ENCODE measurements around the gene PRND. TPM values are rescaled to one million over a fixed set of nuclear protein-coding genes. Genes with fewer than 3 reads are reported as not detected.
"Not testable (repeated sequence)": the region's sequence is repeated elsewhere in the genome, so short reads cannot be mapped to it uniquely, and the experiment has no call there.

The PRND gene
- total RNA-seq, 2 experiments from 2014 or later = not detected

DNA sequence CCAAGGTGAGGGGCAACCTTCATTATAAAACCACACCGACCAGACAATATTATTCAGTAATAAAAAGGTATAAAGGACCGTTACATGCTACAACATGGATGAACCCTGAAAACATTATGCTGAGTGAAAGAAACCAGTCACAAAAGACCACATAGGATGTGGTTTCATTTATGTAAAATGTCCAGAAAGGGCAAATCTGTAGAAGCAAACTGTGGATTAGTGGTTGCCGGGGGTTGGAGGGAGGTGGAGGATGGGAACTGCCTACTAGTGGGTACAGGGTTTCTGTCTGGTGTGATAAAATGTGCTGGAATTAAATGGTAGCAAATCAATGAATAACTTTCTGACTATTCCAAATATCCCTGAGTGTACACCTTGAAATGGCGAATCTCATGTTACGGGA is 10.2 kb upstream of the PRND start:
- peaks cover 7% of the 10 kb centered on the region for H3K4me1 Mint-ChIP-seq
- H3K9me3 Mint-ChIP-seq = no peaks in the 10 kb centered on the region
- H3K27ac Mint-ChIP-seq = no peak overlapping the region
- peak; percentile 19 for DNase-seq
- ChIA-PET CTCF (interaction anchor here (0.6 kb wide), 1 partner anchor 54 kb away, joined by 4 read pairs; no protein-coding TSS in a partner anchor), POLR2A (no interaction called here)
- H3K36me3 Mint-ChIP-seq (ENCODE audit: low read depth) = no peaks in the 10 kb centered on the region
- no peak overlapping the region for H3K4me3 Mint-ChIP-seq
- peaks cover 2% of the 10 kb centered on the region for H3K27me3 Mint-ChIP-seq

DNA sequence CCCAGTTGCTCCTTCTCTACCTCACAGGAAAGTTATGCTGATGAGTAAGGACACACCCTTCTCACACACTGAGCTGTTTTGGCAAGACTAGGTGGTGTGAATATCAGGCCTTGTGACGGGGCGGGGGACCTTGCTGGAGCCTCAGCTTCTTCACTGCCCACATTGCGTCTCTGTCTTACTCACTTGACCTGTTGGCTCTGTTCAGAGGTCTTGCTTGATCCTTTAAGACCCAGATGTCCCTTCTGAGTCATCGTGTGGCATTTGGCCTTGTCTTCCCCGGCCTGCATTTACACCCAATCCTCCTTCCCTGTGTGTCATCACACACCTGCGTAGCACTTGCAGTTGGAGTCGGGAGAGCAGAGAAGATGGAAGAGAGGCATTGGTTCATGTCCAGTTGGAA is 8.3 kb upstream of the PRND start:
- Mint-ChIP-seq H3K27ac (no peak overlapping the region), H3K9me3 (no peaks in the 10 kb centered on the region), H3K36me3 (ENCODE audit: low read depth) (no peaks in the 10 kb centered on the region), H3K27me3 (peaks cover 4% of the 10 kb centered on the region), H3K4me1 (peaks cover 7% of the 10 kb centered on the region), H3K4me3 (no peak overlapping the region)
- ChIA-PET CTCF (interaction anchor here (1.9 kb wide), 1 partner anchor 9 kb away, joined by 7 read pairs; the partner anchor contains the start of gene PRND), POLR2A (no interaction called here)
- no peak for DNase-seq

DNA sequence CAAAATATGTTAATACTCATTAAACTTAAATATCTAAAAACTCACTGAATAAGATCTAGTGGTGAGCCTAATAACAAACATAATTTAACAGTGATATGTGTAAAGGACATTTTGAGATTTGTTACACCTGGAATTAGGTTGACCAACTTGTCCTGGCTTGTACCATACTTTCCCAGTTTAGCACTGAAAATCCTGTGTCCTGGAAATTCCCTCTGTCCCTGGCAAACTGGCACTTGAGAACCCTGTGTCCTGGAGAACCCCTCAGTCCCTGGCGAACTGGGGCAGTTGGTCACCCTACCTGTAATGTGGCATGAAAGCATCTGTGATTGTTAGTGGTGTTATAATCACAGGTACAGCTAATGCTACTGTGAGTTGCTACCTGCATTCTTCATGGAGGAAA is 6.9 kb upstream of the PRND start:
- Mint-ChIP-seq H3K9me3 (no peaks in the 10 kb centered on the region), H3K27me3 (peaks cover 4% of the 10 kb centered on the region), H3K27ac (no peak overlapping the region), H3K4me1 (peaks cover 7% of the 10 kb centered on the region), H3K4me3 (no peak overlapping the region), H3K36me3 (ENCODE audit: low read depth) (no peaks in the 10 kb centered on the region)
- DNase-seq = no peak
- POLR2A ChIA-PET = no interaction called here
- CTCF ChIA-PET = interaction anchor here (1.2 kb wide), 1 partner anchor 103 kb away, joined by 3 read pairs; no protein-coding TSS in a partner anchor

DNA sequence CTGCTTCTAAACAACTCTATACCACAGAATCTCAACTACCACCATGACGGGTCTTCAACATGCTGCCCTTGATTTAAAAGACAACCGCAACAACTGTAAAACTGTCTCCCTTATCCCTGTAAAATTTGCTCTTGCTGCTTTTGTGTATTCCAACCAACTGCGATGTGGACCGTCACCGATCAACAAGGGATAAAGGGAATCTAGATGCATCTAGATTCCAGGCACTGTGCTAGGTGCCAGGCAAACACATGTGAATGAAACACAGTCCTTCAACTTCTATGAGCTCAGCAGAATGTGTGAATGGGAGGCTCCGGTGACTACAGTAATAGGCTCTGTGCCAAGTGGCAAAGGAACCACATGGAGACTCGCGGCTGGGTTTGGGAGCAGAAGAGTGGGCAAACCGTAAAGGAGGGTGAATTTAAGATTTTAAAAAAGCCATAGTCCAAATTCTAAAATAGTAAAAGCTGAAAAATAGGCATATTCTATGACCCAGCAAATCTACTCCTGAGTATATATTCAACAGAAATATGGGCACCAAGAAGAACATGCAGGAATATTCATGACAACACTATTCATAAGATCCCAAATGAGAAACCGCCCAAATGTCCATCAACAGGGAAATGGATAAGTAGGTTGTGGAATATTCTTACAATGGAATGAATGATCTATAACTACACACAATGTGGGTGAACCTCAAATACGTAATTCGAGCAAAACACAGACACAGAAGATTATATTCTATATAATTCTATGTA is 3.7 kb upstream of the PRND start:
- peaks cover 11% of the 10 kb centered on the region for H3K4me1 Mint-ChIP-seq

DNA sequence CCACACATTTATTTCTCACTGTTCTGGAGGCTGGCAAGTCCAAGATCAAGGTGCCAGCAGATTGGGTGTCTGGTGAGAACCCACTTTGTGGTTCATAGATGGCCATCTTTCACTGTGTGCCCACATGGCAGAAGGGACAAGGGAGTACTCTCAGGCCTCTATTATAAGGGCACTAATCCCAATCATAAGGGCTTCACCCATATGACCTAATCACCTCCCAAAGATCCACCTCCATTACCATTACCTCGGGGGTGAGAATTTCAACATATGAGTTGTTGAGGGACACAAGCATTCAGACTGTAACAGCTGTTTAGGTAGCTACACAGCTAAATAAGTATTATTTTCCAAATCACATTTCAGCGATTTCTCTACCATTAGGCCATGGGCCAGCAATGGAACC is 2.5 kb upstream of the PRND start:
- CTCF ChIA-PET = interaction anchor here (1.2 to 1.7 kb wide), 3 partner anchors 54 to 113 kb away, joined by 3 to 5 read pairs (median 5); no protein-coding TSS in a partner anchor
- peaks cover 11% of the 10 kb centered on the region for H3K4me1 Mint-ChIP-seq
- H3K27me3 Mint-ChIP-seq = peaks cover 4% of the 10 kb centered on the region
- no peaks in the 10 kb centered on the region for H3K36me3 Mint-ChIP-seq (ENCODE audit: low read depth)
- no peak for DNase-seq
- POLR2A ChIA-PET = no interaction called here
- H3K4me3 Mint-ChIP-seq = no peak overlapping the region
- H3K9me3 Mint-ChIP-seq = no peaks in the 10 kb centered on the region
- H3K27ac Mint-ChIP-seq = no peak overlapping the region

More for the DNA sequence above, 3.7 kb upstream of the PRND start:
- no peak for DNase-seq
- Mint-ChIP-seq H3K36me3 (ENCODE audit: low read depth) (no peaks in the 10 kb centered on the region), H3K27me3 (peaks cover 4% of the 10 kb centered on the region), H3K27ac (no peak overlapping the region), H3K9me3 (no peaks in the 10 kb centered on the region), H3K4me3 (no peak overlapping the region)
- POLR2A ChIA-PET = no interaction called here
- CTCF ChIA-PET = interaction anchor here (0.8 kb wide), 1 partner anchor 104 kb away, joined by 3 read pairs; no protein-coding TSS in a partner anchor

DNA sequence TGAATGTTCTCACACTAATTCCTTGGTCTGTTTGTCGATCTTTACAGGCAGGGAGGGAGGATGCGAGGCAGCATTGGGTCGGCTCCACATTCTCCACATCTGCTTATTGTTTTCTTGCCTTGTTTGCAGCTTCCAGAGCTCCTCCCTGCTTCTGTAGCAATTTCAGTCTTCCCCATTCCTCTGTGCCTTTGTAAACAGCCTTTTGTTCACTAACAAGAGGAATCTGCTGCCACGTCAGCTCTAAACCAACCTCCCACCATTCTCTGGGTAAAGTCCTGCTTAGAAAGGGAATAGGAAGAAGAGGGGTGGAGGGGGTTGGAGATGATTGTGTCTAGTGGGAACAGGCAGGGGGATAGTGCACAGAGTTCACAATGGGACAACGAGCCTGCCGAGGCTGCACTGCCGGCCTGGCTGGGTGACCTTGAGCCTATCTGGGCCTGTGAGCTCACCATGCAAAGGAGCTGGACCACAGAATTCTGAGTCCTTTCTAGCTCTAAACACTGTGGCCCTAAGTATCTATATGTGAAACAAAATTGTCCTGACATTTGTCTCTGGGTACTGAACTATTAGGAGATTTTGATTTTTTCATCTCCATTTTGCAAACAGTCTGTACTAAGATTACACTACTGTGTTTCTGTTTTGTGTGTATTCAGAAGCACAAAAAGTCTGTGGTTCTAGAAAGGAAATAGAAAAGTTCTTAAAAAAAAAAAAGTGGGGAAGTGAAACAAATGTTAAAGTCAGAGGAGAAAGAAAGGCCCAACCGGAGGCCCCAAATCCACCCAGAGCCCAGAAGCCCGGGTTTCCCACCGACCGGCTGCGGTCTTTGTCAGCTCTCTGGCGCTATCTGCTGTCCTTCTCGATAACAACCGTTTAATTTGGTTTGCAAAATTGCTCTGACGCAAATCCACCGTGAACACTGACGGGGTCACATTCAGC is 1.4 kb upstream of the PRND start:
- H3K9me3 Mint-ChIP-seq = no peaks in the 10 kb centered on the region
- H3K27ac Mint-ChIP-seq = peak overlapping the region; percentile 26
- H3K4me1 Mint-ChIP-seq = peaks cover 11% of the 10 kb centered on the region
- no peaks in the 10 kb centered on the region for H3K36me3 Mint-ChIP-seq (ENCODE audit: low read depth)
- ChIA-PET POLR2A (no interaction called here), CTCF (interaction anchor here (0.7 to 2.6 kb wide), 18 partner anchors 12 to 630 kb away, joined by 3 to 12 read pairs (median 3); no protein-coding TSS in a partner anchor)
- peaks cover 2% of the 10 kb centered on the region for H3K27me3 Mint-ChIP-seq
- DNase-seq = peak; percentile 80
- no peak overlapping the region for H3K4me3 Mint-ChIP-seq

DNA sequence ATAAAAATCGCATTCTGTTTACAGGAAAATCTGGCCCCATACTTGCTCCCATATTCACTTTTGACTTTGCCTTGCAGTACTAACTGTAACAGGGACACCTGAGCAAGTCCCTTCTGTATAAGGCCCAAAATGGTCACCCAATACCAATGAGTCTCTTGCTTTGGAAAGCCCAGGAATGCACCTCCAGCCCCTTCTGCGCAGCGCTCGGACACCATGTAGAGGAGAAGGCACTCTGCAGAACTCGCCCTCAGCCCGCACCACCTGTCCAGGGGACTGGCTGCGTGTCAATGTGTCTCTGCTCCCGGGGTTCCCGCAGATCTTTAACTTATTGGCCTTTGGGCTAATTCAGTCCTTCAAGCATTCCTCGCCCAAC is 746 bp upstream of the PRND start:
- ChIA-PET POLR2A (no interaction called here), CTCF (interaction anchor here (0.7 to 2.6 kb wide), 9 partner anchors 13 to 630 kb away, joined by 3 to 12 read pairs (median 3); no protein-coding TSS in a partner anchor)
- peaks cover 2% of the 10 kb centered on the region for H3K27me3 Mint-ChIP-seq
- H3K36me3 Mint-ChIP-seq (ENCODE audit: low read depth) = no peaks in the 10 kb centered on the region
- peaks cover 11% of the 10 kb centered on the region for H3K4me1 Mint-ChIP-seq
- H3K4me3 Mint-ChIP-seq = no peak overlapping the region
- no peak for DNase-seq
- H3K9me3 Mint-ChIP-seq = no peaks in the 10 kb centered on the region
- H3K27ac Mint-ChIP-seq = no peak overlapping the region

DNA sequence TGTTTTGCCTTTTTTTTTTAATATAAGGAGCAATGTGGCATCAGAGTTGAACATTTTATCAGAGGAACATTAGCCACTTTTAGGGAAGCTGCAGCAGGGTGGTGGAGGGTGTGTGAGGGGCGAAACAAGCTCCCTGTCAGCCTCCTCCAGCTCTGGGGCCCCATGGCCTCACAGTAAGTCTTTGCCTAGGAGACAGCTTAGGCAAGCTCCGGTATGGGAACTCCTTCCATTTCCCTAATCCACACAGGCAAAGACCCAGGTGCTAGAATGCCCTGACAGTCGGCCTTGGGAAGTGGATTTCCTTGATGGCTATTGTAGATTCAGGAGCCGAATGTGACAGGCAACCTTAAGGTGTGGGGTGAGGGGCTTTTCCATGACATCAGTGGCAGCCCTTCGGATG is 862 bp downstream of the PRND start:
- no peak overlapping the region for H3K4me3 Mint-ChIP-seq

DNA sequence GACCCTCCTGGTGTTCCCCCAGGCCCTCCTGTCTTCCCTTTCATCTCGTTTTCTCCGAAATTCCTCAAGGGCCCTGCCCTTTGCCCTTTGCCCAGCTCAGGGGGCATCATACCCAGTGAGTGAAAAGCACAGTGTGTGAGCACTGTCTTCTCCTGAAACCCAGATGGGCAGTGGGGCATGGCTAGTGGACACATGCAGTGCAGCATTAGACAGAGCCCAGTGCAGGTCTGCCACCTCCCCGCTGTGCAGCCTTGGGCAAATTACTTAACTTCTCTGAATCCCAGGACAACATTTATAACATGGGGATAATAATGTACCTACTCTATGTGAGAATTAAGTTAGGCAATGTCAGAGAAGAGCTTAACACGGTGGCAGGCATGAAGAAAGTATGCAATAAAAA is 1.3 kb downstream of the PRND start:
- no peak overlapping the region for H3K27ac Mint-ChIP-seq
- no peak for DNase-seq
- H3K27me3 Mint-ChIP-seq = no peaks in the 10 kb centered on the region
- H3K9me3 Mint-ChIP-seq = no peaks in the 10 kb centered on the region
- peaks cover 21% of the 10 kb centered on the region for H3K4me1 Mint-ChIP-seq
- H3K4me3 Mint-ChIP-seq = no peak overlapping the region
- CTCF ChIA-PET = interaction anchor here (1.2 to 2.4 kb wide), 4 partner anchors 10 to 115 kb away, joined by 3 to 7 read pairs (median 5); no protein-coding TSS in a partner anchor
- no peaks in the 10 kb centered on the region for H3K36me3 Mint-ChIP-seq (ENCODE audit: low read depth)
- POLR2A ChIA-PET = no interaction called here

More for the DNA sequence above, 862 bp downstream of the PRND start:
- ChIA-PET CTCF (interaction anchor here (1.2 to 2.4 kb wide), 3 partner anchors 9 to 111 kb away, joined by 3 to 7 read pairs (median 4); no protein-coding TSS in a partner anchor), POLR2A (no interaction called here)
- peaks cover 2% of the 10 kb centered on the region for H3K27me3 Mint-ChIP-seq
- no peak for DNase-seq
- peaks cover 20% of the 10 kb centered on the region for H3K4me1 Mint-ChIP-seq
- H3K27ac Mint-ChIP-seq = no peak overlapping the region
- H3K9me3 Mint-ChIP-seq = no peaks in the 10 kb centered on the region
- H3K36me3 Mint-ChIP-seq (ENCODE audit: low read depth) = no peaks in the 10 kb centered on the region

DNA sequence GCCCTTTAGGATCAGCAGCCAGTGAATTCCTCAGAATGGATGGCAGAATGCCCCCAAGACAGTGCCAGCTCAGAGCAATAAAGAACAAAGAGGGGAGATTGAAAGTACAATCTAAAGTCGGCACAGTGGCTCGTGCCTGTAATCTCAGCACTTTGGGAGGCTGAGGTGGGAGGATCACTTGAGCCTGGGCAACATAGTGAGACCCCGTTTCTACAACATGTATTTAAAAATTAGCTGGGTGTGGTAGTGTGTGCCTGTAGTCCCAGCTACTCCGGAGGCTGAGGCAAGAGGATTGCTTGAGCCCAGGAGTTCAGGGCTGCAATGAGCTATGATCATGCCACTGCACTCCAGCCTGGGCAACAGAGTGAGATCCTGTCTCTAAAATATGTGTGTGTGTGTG is 1.8 kb downstream of the PRND start:
- DNase-seq; H3K27ac Mint-ChIP-seq; H3K9me3 Mint-ChIP-seq; POLR2A ChIA-PET; H3K36me3 Mint-ChIP-seq (ENCODE audit: low read depth); H3K27me3 Mint-ChIP-seq; H3K4me3 Mint-ChIP-seq: not testable (repeated sequence)
- CTCF ChIA-PET = interaction anchor here (2.3 to 2.4 kb wide), 3 partner anchors 10 to 116 kb away, joined by 6 to 8 read pairs (median 7); no protein-coding TSS in a partner anchor
- H3K4me1 Mint-ChIP-seq = peaks cover 26% of the 10 kb centered on the region

DNA sequence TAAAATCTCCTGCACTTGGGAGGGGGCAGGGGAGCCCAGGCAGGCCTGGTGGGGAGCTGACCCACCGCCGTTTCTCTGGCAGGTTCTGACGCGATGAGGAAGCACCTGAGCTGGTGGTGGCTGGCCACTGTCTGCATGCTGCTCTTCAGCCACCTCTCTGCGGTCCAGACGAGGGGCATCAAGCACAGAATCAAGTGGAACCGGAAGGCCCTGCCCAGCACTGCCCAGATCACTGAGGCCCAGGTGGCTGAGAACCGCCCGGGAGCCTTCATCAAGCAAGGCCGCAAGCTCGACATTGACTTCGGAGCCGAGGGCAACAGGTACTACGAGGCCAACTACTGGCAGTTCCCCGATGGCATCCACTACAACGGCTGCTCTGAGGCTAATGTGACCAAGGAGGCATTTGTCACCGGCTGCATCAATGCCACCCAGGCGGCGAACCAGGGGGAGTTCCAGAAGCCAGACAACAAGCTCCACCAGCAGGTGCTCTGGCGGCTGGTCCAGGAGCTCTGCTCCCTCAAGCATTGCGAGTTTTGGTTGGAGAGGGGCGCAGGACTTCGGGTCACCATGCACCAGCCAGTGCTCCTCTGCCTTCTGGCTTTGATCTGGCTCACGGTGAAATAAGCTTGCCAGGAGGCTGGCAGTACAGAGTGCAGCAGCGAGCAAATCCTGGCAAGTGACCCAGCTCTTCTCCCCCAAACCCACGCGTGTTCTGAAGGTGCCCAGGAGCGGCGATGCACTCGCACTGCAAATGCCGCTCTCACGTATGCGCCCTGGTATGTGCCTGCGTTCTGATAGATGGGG is 3.0 kb downstream of the PRND start:
- ChIA-PET CTCF (interaction anchor here (0.5 to 2.4 kb wide), 7 partner anchors 9 to 280 kb away, joined by 3 to 8 read pairs (median 4); no protein-coding TSS in a partner anchor), POLR2A (no interaction called here)
- no peaks in the 10 kb centered on the region for H3K27me3 Mint-ChIP-seq
- DNase-seq = no peak
- no peaks in the 10 kb centered on the region for H3K36me3 Mint-ChIP-seq (ENCODE audit: low read depth)
- H3K27ac Mint-ChIP-seq = no peak overlapping the region
- H3K9me3 Mint-ChIP-seq = no peaks in the 10 kb centered on the region
- H3K4me3 Mint-ChIP-seq = no peak overlapping the region
- peaks cover 26% of the 10 kb centered on the region for H3K4me1 Mint-ChIP-seq

DNA sequence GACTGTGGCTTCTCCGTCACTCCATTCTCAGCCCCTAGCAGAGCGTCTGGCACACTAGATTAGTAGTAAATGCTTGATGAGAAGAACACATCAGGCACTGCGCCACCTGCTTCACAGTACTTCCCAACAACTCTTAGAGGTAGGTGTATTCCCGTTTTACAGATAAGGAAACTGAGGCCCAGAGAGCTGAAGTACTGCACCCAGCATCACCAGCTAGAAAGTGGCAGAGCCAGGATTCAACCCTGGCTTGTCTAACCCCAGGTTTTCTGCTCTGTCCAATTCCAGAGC is 3.5 kb downstream of the PRND start:
- no peaks in the 10 kb centered on the region for H3K9me3 Mint-ChIP-seq
- CTCF ChIA-PET = interaction anchor here (0.6 to 2.4 kb wide), 6 partner anchors 8 to 119 kb away, joined by 3 to 8 read pairs (median 4); no protein-coding TSS in a partner anchor
- POLR2A ChIA-PET = no interaction called here
- no peak overlapping the region for H3K4me3 Mint-ChIP-seq
- H3K27ac Mint-ChIP-seq = no peak overlapping the region
- H3K36me3 Mint-ChIP-seq (ENCODE audit: low read depth) = no peaks in the 10 kb centered on the region
- peaks cover 26% of the 10 kb centered on the region for H3K4me1 Mint-ChIP-seq
- H3K27me3 Mint-ChIP-seq = no peaks in the 10 kb centered on the region
- DNase-seq = no peak
